ENCODE data around the gene NOL6.

DNA sequence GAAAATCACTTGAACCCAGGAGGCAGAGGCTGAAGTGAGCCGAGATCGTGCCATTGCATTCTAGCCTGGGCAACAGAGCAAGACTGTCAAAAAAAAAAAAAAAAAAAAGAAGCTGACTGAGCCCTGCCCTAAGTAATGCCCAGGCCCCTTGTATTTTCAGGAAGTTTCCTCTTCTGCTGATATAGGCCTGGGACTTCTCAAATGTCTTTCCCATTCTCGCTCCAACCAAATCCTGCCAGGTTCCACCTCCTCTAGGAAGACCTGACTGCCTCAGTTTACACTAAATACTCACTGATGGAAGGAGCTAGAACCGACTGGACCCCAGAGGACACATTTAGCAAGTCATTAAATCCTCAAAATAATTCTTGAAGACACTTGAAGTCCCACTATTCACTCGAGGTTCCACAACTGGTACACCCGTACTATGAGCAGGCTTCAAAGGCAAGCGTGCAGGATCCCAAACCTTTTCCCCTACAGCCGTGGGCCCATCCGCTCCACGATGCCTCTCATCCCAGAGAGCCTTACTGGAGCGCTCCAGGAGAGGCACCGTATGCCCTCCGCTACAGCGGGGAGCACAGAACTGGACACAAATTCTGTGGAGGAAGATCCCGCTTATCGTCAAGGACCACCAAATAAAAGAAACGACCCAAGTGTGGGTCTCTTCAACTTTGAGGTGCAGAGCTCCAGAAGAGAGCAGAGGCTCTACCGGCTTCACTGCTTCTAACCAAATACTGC lies 676 bp downstream of the NOL6 start:
- TF ChIP-seq CTCF (optimal IDR thresholded peaks at IDR 0.05 in 1 of 3, IDR thresholded peaks at IDR 0.05 in 1 of 3, conservative IDR thresholded peaks at IDR 0.05 in 1 of 3; ENCODE audit: extremely low read depth in 1 of 3, insufficient read depth in 2 of 3, low read length in 3 of 3) (no peak), EZH2 (IDR thresholded peaks at IDR 0.05; ENCODE audit: low read length) (no peak)
